ENCODE data around the gene ABCA13. TPM values are rescaled to one million over a fixed set of nuclear protein-coding genes. Genes with fewer than 3 reads are reported as not detected.

ABCA13 gene
- total RNA-seq, 3 donors from 2014 or later = 0.43 to 1.6 (median 1.1) TPM

GRCh38 chr7:48274662-48275061, 103.4 kb downstream of the ABCA13 start:
- Histone ChIP-seq H3K4me3 (no peak overlapping the region), H3K4me1 (ENCODE audit: low read depth) (no peaks in the 10 kb centered on the region), H3K36me3 (ENCODE audit: low read depth) (no peaks in the 10 kb centered on the region), H3K9me3 (no peaks in the 10 kb centered on the region)
- no peak for DNase-seq
- no peak for ATAC-seq
- no peak for TF ChIP-seq CTCF (IDR thresholded peaks at IDR 0.05)
- intact Hi-C loops (cut with DNase I, micrococcal nuclease) = no loop called here

GRCh38 chr7:48279420-48279819, 108.2 kb downstream of the ABCA13 start:
- no peak for TF ChIP-seq CTCF (IDR thresholded peaks at IDR 0.05)
- no peaks in the 10 kb centered on the region for H3K9me3 ChIP-seq
- no peak overlapping the region for H3K4me3 ChIP-seq
- no peaks in the 10 kb centered on the region for H3K36me3 ChIP-seq (ENCODE audit: low read depth)
- DNase-seq (no peak), ATAC-seq (no peak)
- H3K4me1 ChIP-seq (ENCODE audit: low read depth) = no peaks in the 10 kb centered on the region
- intact Hi-C loops (cut with DNase I, micrococcal nuclease) = no loop called here

GRCh38 chr7:48280100-48280499, 108.8 kb downstream of the ABCA13 start:
- Histone ChIP-seq H3K36me3 (ENCODE audit: low read depth) (no peaks in the 10 kb centered on the region), H3K4me3 (no peak overlapping the region), H3K4me1 (ENCODE audit: low read depth) (no peaks in the 10 kb centered on the region), H3K9me3 (no peaks in the 10 kb centered on the region)
- intact Hi-C loops (cut with DNase I, micrococcal nuclease) = no loop called here
- no peak for ATAC-seq
- no peak for TF ChIP-seq CTCF (IDR thresholded peaks at IDR 0.05)
- no peak for DNase-seq

GRCh38 chr7:48285373-48285772, 114.1 kb downstream of the ABCA13 start:
- H3K9me3 ChIP-seq = no peaks in the 10 kb centered on the region
- ATAC-seq = no peak
- intact Hi-C loops (cut with DNase I, micrococcal nuclease) = no loop called here
- no peak overlapping the region for H3K4me3 ChIP-seq
- no peak for TF ChIP-seq CTCF (IDR thresholded peaks at IDR 0.05)
- no peaks in the 10 kb centered on the region for H3K36me3 ChIP-seq (ENCODE audit: low read depth)
- no peaks in the 10 kb centered on the region for H3K4me1 ChIP-seq (ENCODE audit: low read depth)
- DNase-seq = no peak

- H3K4me1 ChIP-seq (ENCODE audit: low read depth) = no peaks in the 10 kb centered on the region
- no peaks in the 10 kb centered on the region for H3K36me3 ChIP-seq (ENCODE audit: low read depth)
- H3K9me3 ChIP-seq = no peaks in the 10 kb centered on the region
- no peak overlapping the region for H3K4me3 ChIP-seq
- no peak for ATAC-seq
- TF ChIP-seq CTCF (IDR thresholded peaks at IDR 0.05) = no peak
- intact Hi-C loops (cut with DNase I, micrococcal nuclease) = no loop called here
- no peak for DNase-seq
Measured at GRCh38 chr7:48286836-48287235, 115.6 kb downstream of the ABCA13 start.

GRCh38 chr7:48289656-48290055, 118.4 kb downstream of the ABCA13 start:
- Histone ChIP-seq H3K9me3 (no peaks in the 10 kb centered on the region), H3K36me3 (ENCODE audit: low read depth) (no peaks in the 10 kb centered on the region), H3K4me3 (no peak overlapping the region), H3K4me1 (ENCODE audit: low read depth) (no peaks in the 10 kb centered on the region)
- intact Hi-C loops (cut with DNase I, micrococcal nuclease) = loop anchor here in 1 of 2 donors (10.0 kb wide), 1 partner anchor 1565 kb away; no protein-coding TSS in a partner anchor
- TF ChIP-seq CTCF (IDR thresholded peaks at IDR 0.05) = no peak
- ATAC-seq = no peak
- DNase-seq = no peak
